Ishikawa (cell line): ENCODE results near the gene OCSTAMP.

Experiments
- CEBPB ChIP-seq: IDR thresholded peaks from 2 replicates; pipeline ENCODE4 v1.6.1; 2012
- CREB1 ChIP-seq: IDR thresholded peaks from 2 replicates; pipeline ENCODE4 v1.6.1; 2012; ENCODE audit warnings: low read depth
- EGR1 ChIP-seq: IDR thresholded peaks from 2 replicates; pipeline ENCODE4 v1.6.1; 2012
- EP300 ChIP-seq: IDR thresholded peaks from 2 replicates; pipeline ENCODE4 v1.6.1; 2012; ENCODE audit warnings: borderline replicate concordance
- FOXM1 ChIP-seq: IDR thresholded peaks from 2 replicates; pipeline ENCODE4 v1.6.1; 2012; ENCODE audit warnings: low read depth, borderline replicate concordance
- RAD21 ChIP-seq: IDR thresholded peaks from 2 replicates; pipeline ENCODE4 v1.6.1; 2012; ENCODE audit warnings: low read depth
- TAF1 ChIP-seq: IDR thresholded peaks from 2 replicates; pipeline ENCODE4 v1.6.1; 2012; ENCODE audit warnings: low read depth, mild to moderate bottlenecking
- TCF12 ChIP-seq: IDR thresholded peaks from 2 replicates; pipeline ENCODE4 v1.6.1; 2012; ENCODE audit warnings: low read depth
- YY1 ChIP-seq: IDR thresholded peaks from 2 replicates; pipeline ENCODE4 v1.6.1; 2012; ENCODE audit warnings: low read depth
- ZBTB7A ChIP-seq: IDR thresholded peaks from 2 replicates; pipeline ENCODE4 v1.6.1; 2012; ENCODE audit warnings: low read depth
- TF ChIP-seq, protein P1 (sequence below): IDR thresholded peaks from 2 replicates; pipeline ENCODE4 v1.6.1; 2012; ENCODE audit warnings: low read depth, mild to moderate bottlenecking
- TF ChIP-seq, protein P2 (sequence below): IDR thresholded peaks from 2 replicates; pipeline ENCODE4 v1.6.1; 2012
- TF ChIP-seq, protein P3 (sequence below): IDR thresholded peaks from 2 replicates; pipeline ENCODE4 v1.6.1; 2012

DNA sequence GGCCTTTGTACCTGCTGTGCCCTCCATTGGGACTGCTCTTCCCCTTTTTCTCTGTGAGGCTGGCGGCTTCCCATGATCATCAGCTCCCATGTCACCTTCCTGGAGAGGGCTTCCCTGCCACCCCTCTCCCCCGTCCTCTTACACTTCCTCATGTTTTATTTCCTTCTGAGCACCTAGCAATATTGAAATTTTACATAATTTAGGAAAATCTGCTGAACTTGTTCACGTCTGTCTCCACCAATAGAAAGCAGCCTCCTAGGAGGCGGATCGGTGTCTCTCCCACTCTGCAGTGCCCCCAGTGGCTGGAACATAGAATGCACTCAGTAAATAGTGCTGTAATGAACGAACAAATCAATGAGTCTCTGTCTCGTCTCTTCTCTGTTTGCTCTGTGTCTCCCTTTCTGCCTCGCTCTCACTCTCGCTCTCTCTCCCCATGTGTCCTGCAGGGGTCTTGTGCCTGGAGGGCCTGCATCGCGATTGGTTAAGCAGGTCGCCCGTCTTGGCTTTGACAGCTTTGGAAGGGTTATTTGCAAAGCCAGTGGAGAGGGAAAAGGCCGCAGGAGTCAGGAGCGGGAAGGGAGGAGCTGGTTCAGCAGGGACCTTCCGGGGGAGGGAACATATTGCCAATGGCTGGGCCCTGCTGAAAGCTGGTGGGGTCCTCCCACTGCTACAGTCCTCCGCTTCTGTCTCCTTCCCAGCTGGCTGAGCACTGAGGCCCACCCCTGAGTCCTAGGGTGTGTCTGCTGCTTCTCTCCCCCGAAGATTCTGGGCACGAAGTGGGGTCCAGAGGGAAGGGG lies 12.1 kb upstream of the OCSTAMP start:
- TF ChIP-seq EGR1 (no peak), RAD21 (peak; percentile 30; the same call in 1 of the 2 replicates), FOXM1 (no peak), TAF1 (no peak), CEBPB (no peak), CREB1 (no peak), ZBTB7A (no peak), YY1 (no peak), EP300 (no peak), TCF12 (no peak)
- TF ChIP-seq, protein P1, sequence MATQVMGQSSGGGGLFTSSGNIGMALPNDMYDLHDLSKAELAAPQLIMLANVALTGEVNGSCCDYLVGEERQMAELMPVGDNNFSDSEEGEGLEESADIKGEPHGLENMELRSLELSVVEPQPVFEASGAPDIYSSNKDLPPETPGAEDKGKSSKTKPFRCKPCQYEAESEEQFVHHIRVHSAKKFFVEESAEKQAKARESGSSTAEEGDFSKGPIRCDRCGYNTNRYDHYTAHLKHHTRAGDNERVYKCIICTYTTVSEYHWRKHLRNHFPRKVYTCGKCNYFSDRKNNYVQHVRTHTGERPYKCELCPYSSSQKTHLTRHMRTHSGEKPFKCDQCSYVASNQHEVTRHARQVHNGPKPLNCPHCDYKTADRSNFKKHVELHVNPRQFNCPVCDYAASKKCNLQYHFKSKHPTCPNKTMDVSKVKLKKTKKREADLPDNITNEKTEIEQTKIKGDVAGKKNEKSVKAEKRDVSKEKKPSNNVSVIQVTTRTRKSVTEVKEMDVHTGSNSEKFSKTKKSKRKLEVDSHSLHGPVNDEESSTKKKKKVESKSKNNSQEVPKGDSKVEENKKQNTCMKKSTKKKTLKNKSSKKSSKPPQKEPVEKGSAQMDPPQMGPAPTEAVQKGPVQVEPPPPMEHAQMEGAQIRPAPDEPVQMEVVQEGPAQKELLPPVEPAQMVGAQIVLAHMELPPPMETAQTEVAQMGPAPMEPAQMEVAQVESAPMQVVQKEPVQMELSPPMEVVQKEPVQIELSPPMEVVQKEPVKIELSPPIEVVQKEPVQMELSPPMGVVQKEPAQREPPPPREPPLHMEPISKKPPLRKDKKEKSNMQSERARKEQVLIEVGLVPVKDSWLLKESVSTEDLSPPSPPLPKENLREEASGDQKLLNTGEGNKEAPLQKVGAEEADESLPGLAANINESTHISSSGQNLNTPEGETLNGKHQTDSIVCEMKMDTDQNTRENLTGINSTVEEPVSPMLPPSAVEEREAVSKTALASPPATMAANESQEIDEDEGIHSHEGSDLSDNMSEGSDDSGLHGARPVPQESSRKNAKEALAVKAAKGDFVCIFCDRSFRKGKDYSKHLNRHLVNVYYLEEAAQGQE = no peak
- TF ChIP-seq, protein P2, sequence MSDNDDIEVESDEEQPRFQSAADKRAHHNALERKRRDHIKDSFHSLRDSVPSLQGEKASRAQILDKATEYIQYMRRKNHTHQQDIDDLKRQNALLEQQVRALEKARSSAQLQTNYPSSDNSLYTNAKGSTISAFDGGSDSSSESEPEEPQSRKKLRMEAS = no peak
- TF ChIP-seq, protein P3, sequence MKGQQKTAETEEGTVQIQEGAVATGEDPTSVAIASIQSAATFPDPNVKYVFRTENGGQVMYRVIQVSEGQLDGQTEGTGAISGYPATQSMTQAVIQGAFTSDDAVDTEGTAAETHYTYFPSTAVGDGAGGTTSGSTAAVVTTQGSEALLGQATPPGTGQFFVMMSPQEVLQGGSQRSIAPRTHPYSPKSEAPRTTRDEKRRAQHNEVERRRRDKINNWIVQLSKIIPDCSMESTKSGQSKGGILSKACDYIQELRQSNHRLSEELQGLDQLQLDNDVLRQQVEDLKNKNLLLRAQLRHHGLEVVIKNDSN = no peak
